HEK293 (cell line): Measurements from ENCODE around the gene MEGF10.

Experiments used
- BCL11A ChIP-seq: fragments of 450-650 bp; formaldehyde crosslinking; IDR thresholded peaks from 2 replicates; pipeline ENCODE4 v1.5.1; 2016; ENCODE audit warnings: low read depth, missing biosample characterization, missing genetic modification characterization
- BCL11B ChIP-seq: fragments of 450-650 bp; formaldehyde crosslinking; IDR thresholded peaks from 2 replicates; pipeline ENCODE4 v1.5.1; 2016; ENCODE audit warnings: low read depth, missing biosample characterization, missing genetic modification characterization
- INSM2 ChIP-seq: fragments of 450-650 bp; formaldehyde crosslinking; IDR thresholded peaks from 2 replicates; pipeline ENCODE4 v1.5.1; 2016; ENCODE audit warnings: missing biosample characterization, missing genetic modification characterization
- PRDM2 ChIP-seq: fragments of 450-650 bp; formaldehyde crosslinking; IDR thresholded peaks from 2 replicates; pipeline ENCODE4 v1.5.1; 2016; ENCODE audit warnings: missing biosample characterization, missing genetic modification characterization, borderline replicate concordance
- SETDB1 ChIP-seq: IDR thresholded peaks from one replicate; pipeline ENCODE4 v1.6.1; 2017; ENCODE audit warnings: mild to moderate bottlenecking, low read length, moderate library complexity, mixed read lengths; ENCODE audit not compliant: insufficient read length
- YY1 ChIP-seq: fragments of 450-650 bp; formaldehyde crosslinking; IDR thresholded peaks from 2 replicates; pipeline ENCODE4 v1.5.1; 2018; ENCODE audit warnings: missing biosample characterization, missing genetic modification characterization
- ZBTB10 ChIP-seq: fragments of 450-650 bp; formaldehyde crosslinking; IDR thresholded peaks from 2 replicates; pipeline ENCODE4 v1.5.1; 2016; ENCODE audit warnings: missing biosample characterization, missing genetic modification characterization
- ZFP3 ChIP-seq: fragments of 450-650 bp; formaldehyde crosslinking; IDR thresholded peaks from 2 replicates; pipeline ENCODE4 v1.5.1; 2016; ENCODE audit warnings: low read depth, missing biosample characterization, missing genetic modification characterization
- ZNF10 ChIP-seq: fragments of 450-650 bp; formaldehyde crosslinking; IDR thresholded peaks from 2 replicates; pipeline ENCODE4 v1.5.1; 2017; ENCODE audit warnings: missing biosample characterization, missing genetic modification characterization
- ZNF112 ChIP-seq: fragments of 450-650 bp; formaldehyde crosslinking; IDR thresholded peaks from 2 replicates; pipeline ENCODE4 v1.5.0; 2017; ENCODE audit warnings: missing biosample characterization, missing genetic modification characterization
- ZNF133 ChIP-seq: fragments of 450-650 bp; formaldehyde crosslinking; IDR thresholded peaks from 2 replicates; pipeline ENCODE4 v1.5.1; 2016; ENCODE audit warnings: missing biosample characterization, missing genetic modification characterization
- ZNF174 ChIP-seq: fragments of 450-650 bp; formaldehyde crosslinking; IDR thresholded peaks from 2 replicates; pipeline ENCODE4 v1.5.0; 2017; ENCODE audit warnings: missing biosample characterization, mild to moderate bottlenecking, missing genetic modification characterization
- ZNF19 ChIP-seq: fragments of 450-650 bp; formaldehyde crosslinking; IDR thresholded peaks from 2 replicates; pipeline ENCODE4; 2016; ENCODE audit warnings: missing biosample characterization, missing genetic modification characterization, low read depth
- ZNF274 ChIP-seq, 2 experiments: fragments of 200-500 bp in 1 of 2; fragments of 450-650 bp in 1 of 2; sonication (Bioruptor generic) in 1 of 2; formaldehyde crosslinking in 1 of 2; IDR thresholded peaks; 2 replicates each; pipeline versions ENCODE4 v1.5.1 to v1.6.1; 2014 to 2016; ENCODE audit warnings: borderline replicate concordance in 1 of 2, inconsistent platforms in 1 of 2, low read length in 1 of 2, missing biosample characterization in 1 of 2, missing genetic modification characterization in 1 of 2
- ZNF280C ChIP-seq: fragments of 450-650 bp; formaldehyde crosslinking; IDR thresholded peaks from 2 replicates; pipeline ENCODE4 v1.5.1; 2016; ENCODE audit warnings: missing biosample characterization, missing genetic modification characterization
- ZNF37A ChIP-seq: fragments of 450-650 bp; IDR thresholded peaks from 2 replicates; pipeline ENCODE4 v1.5.1; 2018; ENCODE audit warnings: missing biosample characterization, missing genetic modification characterization
- ZNF529 ChIP-seq: fragments of 450-650 bp; formaldehyde crosslinking; IDR thresholded peaks from 2 replicates; pipeline ENCODE4 v1.5.1; 2017; ENCODE audit warnings: missing genetic modification characterization, missing biosample characterization; ENCODE audit not compliant: insufficient replicate concordance
- ZNF670 ChIP-seq: fragments of 450-650 bp; formaldehyde crosslinking; IDR thresholded peaks from 2 replicates; pipeline ENCODE4 v1.5.1; 2016; ENCODE audit warnings: missing biosample characterization, missing genetic modification characterization, low read depth
- ZNF677 ChIP-seq: fragments of 450-650 bp; IDR thresholded peaks from 2 replicates; pipeline ENCODE4 v1.5.0; 2018; ENCODE audit warnings: missing biosample characterization, mild to moderate bottlenecking, missing genetic modification characterization, moderate library complexity
- ZNF843 ChIP-seq: fragments of 450-650 bp; formaldehyde crosslinking; IDR thresholded peaks from 2 replicates; pipeline ENCODE4 v1.5.1; 2016; ENCODE audit warnings: missing biosample characterization, missing genetic modification characterization
- ZSCAN23 ChIP-seq: fragments of 450-650 bp; formaldehyde crosslinking; IDR thresholded peaks from 2 replicates; pipeline ENCODE4 v1.5.1; 2016; ENCODE audit warnings: missing biosample characterization, missing genetic modification characterization
- ZSCAN30 ChIP-seq: fragments of 450-650 bp; IDR thresholded peaks from 2 replicates; pipeline ENCODE4 v1.5.1; 2018; ENCODE audit warnings: missing biosample characterization, mild to moderate bottlenecking, missing genetic modification characterization, moderate library complexity
- TF ChIP-seq, protein P1 (sequence below): fragments of 450-650 bp; formaldehyde crosslinking; IDR thresholded peaks from 2 replicates; pipeline ENCODE4 v1.5.1; 2016; ENCODE audit warnings: missing biosample characterization, missing genetic modification characterization, low read depth

The MEGF10 gene

GRCh38 chr5:127290019-127290945, at the start of gene MEGF10 (continued):
- TF ChIP-seq ZNF280C (no peak), ZNF133 (tag by site-specific recombination) (no peak; the same call in 1 of the 2 replicates), INSM2 (tag by site-specific recombination) (peak; percentile 93), ZSCAN30 (tag by site-specific recombination) (peak; percentile 81), BCL11B (tag by site-specific recombination) (no peak), ZNF19 (tag by site-specific recombination) (no peak), ZNF174 (no peak), ZNF529 (tag by site-specific recombination) (no peak), ZNF274 (IDR thresholded peaks at IDR 0.05; ENCODE audit: low read length) (no peak), ZNF274 (tag by site-specific recombination; IDR thresholded peaks at IDR 0.05; ENCODE audit: borderline replicate concordance) (no peak), ZNF112 (tag by site-specific recombination) (no peak), ZNF10 (tag by site-specific recombination) (peak; percentile 89), ZFP3 (tag by site-specific recombination) (no peak), ZNF677 (no peak), SETDB1 (no peak), BCL11A (tag by site-specific recombination) (peak; percentile 68; the same call in 1 of the 2 replicates), ZSCAN23 (tag by site-specific recombination) (peak; percentile 51; the same call in 1 of the 2 replicates), YY1 (tag by site-specific recombination) (no peak), ZNF843 (tag by site-specific recombination) (no peak), ZNF37A (tag by site-specific recombination) (no peak), PRDM2 (tag by site-specific recombination) (no peak), ZBTB10 (tag by site-specific recombination) (peak; percentile 98), ZNF670 (no peak)
- TF ChIP-seq, protein P1, sequence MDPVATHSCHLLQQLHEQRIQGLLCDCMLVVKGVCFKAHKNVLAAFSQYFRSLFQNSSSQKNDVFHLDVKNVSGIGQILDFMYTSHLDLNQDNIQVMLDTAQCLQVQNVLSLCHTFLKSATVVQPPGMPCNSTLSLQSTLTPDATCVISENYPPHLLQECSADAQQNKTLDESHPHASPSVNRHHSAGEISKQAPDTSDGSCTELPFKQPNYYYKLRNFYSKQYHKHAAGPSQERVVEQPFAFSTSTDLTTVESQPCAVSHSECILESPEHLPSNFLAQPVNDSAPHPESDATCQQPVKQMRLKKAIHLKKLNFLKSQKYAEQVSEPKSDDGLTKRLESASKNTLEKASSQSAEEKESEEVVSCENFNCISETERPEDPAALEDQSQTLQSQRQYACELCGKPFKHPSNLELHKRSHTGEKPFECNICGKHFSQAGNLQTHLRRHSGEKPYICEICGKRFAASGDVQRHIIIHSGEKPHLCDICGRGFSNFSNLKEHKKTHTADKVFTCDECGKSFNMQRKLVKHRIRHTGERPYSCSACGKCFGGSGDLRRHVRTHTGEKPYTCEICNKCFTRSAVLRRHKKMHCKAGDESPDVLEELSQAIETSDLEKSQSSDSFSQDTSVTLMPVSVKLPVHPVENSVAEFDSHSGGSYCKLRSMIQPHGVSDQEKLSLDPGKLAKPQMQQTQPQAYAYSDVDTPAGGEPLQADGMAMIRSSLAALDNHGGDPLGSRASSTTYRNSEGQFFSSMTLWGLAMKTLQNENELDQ (tag by site-specific recombination): no peak
